Activated CD8-positive, alpha-beta memory T cell treated with anti-CD3 and anti-CD28 coated beads, Interleukin-2, amount 50 U/mL, for 1 hour (primary cell): ENCODE data around the gene FAS.

ENCODE experiments used
- DNase-seq: peaks from one replicate; pipeline ENCODE4 v3.0.0-alpha.2; 2020; ENCODE audit errors: extremely low read depth

The FAS gene

GRCh38 chr10:88971221-88972061 is 19.2 kb upstream of the FAS start:
- DNase-seq: no peak

GRCh38 chr10:88974012-88974411 is 16.6 kb upstream of the FAS start:
- no peak for DNase-seq

- DNase-seq: no peak
These were observed 15.9 kb upstream of the FAS start for GRCh38 chr10:88974446-88975376.

GRCh38 chr10:88975377-88975720 is 15.2 kb upstream of the FAS start:
- DNase-seq: no peak

- DNase-seq: no peak
These were observed 12.1 kb upstream of the FAS start for GRCh38 chr10:88978463-88978862.

GRCh38 chr10:88979153-88979562 is 11.4 kb upstream of the FAS start:
- no peak for DNase-seq

- no peak for DNase-seq
These were observed 11.0 kb upstream of the FAS start for GRCh38 chr10:88979603-88980002.

GRCh38 chr10:88980247-88980646 is 10.4 kb upstream of the FAS start:
- DNase-seq: no peak

- DNase-seq: no peak
These were observed 9.8 kb upstream of the FAS start for GRCh38 chr10:88980800-88981199.

GRCh38 chr10:88981435-88981834 is 9.2 kb upstream of the FAS start:
- DNase-seq: no peak

- DNase-seq: no peak
These were observed 8.2 kb upstream of the FAS start for GRCh38 chr10:88982366-88982765.

GRCh38 chr10:88983206-88983605 is 7.4 kb upstream of the FAS start:
- no peak for DNase-seq

- DNase-seq: no peak
These were observed 6.7 kb upstream of the FAS start for GRCh38 chr10:88983939-88984338.

GRCh38 chr10:88984525-88984924 is 6.1 kb upstream of the FAS start:
- DNase-seq: no peak

GRCh38 chr10:88986549-88987242 is 3.9 kb upstream of the FAS start:
- no peak for DNase-seq

GRCh38 chr10:88987243-88987725 is 3.3 kb upstream of the FAS start:
- DNase-seq: no peak

GRCh38 chr10:88987840-88988239 is 2.8 kb upstream of the FAS start:
- DNase-seq: no peak

- DNase-seq: no peak
These were observed 1.2 kb upstream of the FAS start for GRCh38 chr10:88989423-88989822.

GRCh38 chr10:88989824-88990383 is 694 bp upstream of the FAS start:
- DNase-seq: no peak

GRCh38 chr10:88991161-88991898 is 732 bp downstream of the FAS start:
- DNase-seq: no peak

- no peak for DNase-seq
These were observed 1.3 kb downstream of the FAS start for GRCh38 chr10:88991899-88992320.
